ENCODE results near the gene ZNF266.
A peak's percentile ranks its signal among the peaks of the same experiment; 100 is the strongest.

Gene ZNF266

DNA sequence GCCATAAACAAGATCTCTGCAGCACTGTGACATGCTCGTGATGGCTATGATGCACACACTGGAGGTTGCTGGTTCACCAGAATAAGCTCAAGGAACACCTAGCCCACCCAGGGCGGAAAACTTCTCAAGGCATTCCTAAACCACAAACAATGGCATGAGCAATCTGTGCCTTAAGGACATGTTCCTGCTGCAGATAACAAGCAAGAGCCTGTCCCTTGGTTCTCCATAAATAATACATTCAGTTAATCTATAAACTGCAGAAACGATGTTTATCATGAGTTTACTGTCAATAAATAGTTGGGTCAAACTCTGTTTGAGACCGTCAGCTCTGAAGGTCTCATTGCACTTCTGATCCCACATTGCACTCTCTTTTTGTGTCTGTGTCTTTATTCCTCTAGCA is 18.6 kb upstream of the ZNF266 start:
- Histone ChIP-seq H3K36me3 (ENCODE audit: insufficient read depth, low read length) (no peaks in the 10 kb centered on the region), H2AFZ (ENCODE audit: low read length) (no peak overlapping the region), H3K4me3 (ENCODE audit: low read depth, low read length, poor library complexity, severe bottlenecking) (no peak overlapping the region), H3K9ac (ENCODE audit: low read length) (no peak overlapping the region), H4K20me1 (ENCODE audit: insufficient read depth, low read length) (no peaks in the 10 kb centered on the region), H3K9me3 (ENCODE audit: low read length) (peaks cover 14% of the 10 kb centered on the region; the same call in 1 of the 2 replicates), H3K4me2 (ENCODE audit: low read length) (no peak overlapping the region), H3F3A (ENCODE audit: insufficient read depth, low read length) (no peaks in the 10 kb centered on the region), H3K79me2 (ENCODE audit: insufficient read depth, low read length) (no peaks in the 10 kb centered on the region), H3K27me3 (ENCODE audit: insufficient read depth, low read length) (no peaks in the 10 kb centered on the region), H3K4me1 (ENCODE audit: insufficient read depth, low read length, severe bottlenecking) (no peaks in the 10 kb centered on the region), H3K9me2 (ENCODE audit: low read depth, low read length) (no peaks in the 10 kb centered on the region), H3K27ac (ENCODE audit: low read depth, low read length, poor library complexity, severe bottlenecking) (no peak overlapping the region)
- TF ChIP-seq EZH2 (IDR thresholded peaks at IDR 0.05; ENCODE audit: borderline replicate concordance, low read length): no peak
- TF ChIP-seq, protein P1, sequence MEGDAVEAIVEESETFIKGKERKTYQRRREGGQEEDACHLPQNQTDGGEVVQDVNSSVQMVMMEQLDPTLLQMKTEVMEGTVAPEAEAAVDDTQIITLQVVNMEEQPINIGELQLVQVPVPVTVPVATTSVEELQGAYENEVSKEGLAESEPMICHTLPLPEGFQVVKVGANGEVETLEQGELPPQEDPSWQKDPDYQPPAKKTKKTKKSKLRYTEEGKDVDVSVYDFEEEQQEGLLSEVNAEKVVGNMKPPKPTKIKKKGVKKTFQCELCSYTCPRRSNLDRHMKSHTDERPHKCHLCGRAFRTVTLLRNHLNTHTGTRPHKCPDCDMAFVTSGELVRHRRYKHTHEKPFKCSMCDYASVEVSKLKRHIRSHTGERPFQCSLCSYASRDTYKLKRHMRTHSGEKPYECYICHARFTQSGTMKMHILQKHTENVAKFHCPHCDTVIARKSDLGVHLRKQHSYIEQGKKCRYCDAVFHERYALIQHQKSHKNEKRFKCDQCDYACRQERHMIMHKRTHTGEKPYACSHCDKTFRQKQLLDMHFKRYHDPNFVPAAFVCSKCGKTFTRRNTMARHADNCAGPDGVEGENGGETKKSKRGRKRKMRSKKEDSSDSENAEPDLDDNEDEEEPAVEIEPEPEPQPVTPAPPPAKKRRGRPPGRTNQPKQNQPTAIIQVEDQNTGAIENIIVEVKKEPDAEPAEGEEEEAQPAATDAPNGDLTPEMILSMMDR (IDR thresholded peaks at IDR 0.05; ENCODE audit: low read length): no peak

DNA sequence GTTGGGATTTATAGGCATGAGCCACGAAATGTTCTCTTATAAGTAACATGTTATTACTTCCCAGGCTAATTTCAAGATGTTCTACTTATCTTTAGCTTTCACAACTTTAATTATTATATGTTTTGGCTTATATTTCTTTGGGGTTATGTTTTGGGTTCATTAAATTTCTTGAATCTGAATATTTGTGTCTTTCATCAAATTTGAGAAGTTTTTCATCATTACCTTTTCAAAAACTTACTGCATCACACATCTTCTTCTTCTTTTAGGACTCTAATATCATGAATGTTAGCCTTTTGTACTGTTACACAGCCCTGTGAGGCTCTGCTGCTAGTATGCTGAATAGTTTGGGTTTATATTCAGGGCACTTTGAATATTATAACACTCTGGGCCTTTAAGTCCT is 9.7 kb upstream of the ZNF266 start:
- Histone ChIP-seq H3K9me3 (ENCODE audit: low read length) (peaks cover 18% of the 10 kb centered on the region; the same call in 1 of the 2 replicates), H3K36me3 (ENCODE audit: insufficient read depth, low read length) (no peaks in the 10 kb centered on the region), H4K20me1 (ENCODE audit: insufficient read depth, low read length) (no peaks in the 10 kb centered on the region), H3K4me3 (ENCODE audit: low read depth, low read length, poor library complexity, severe bottlenecking) (no peak overlapping the region), H3K4me1 (ENCODE audit: insufficient read depth, low read length, severe bottlenecking) (no peaks in the 10 kb centered on the region), H3K4me2 (ENCODE audit: low read length) (no peak overlapping the region), H3K9ac (ENCODE audit: low read length) (no peak overlapping the region), H3K27me3 (ENCODE audit: insufficient read depth, low read length) (no peaks in the 10 kb centered on the region), H2AFZ (ENCODE audit: low read length) (no peak overlapping the region), H3K79me2 (ENCODE audit: insufficient read depth, low read length) (no peaks in the 10 kb centered on the region), H3F3A (ENCODE audit: insufficient read depth, low read length) (no peaks in the 10 kb centered on the region), H3K27ac (ENCODE audit: low read depth, low read length, poor library complexity, severe bottlenecking) (no peak overlapping the region), H3K9me2 (ENCODE audit: low read depth, low read length) (no peaks in the 10 kb centered on the region)
- TF ChIP-seq, protein P1 (IDR thresholded peaks at IDR 0.05; ENCODE audit: low read length): no peak
- TF ChIP-seq EZH2 (IDR thresholded peaks at IDR 0.05; ENCODE audit: borderline replicate concordance, low read length): no peak

- peak overlapping the region; percentile 79 for H3K4me2 ChIP-seq (ENCODE audit: low read length)
- H3K9ac ChIP-seq (ENCODE audit: low read length): no peak overlapping the region
- H3F3A ChIP-seq (ENCODE audit: insufficient read depth, low read length): no peaks in the 10 kb centered on the region
- peaks cover 22% of the 10 kb centered on the region for H3K4me1 ChIP-seq (ENCODE audit: insufficient read depth, low read length, severe bottlenecking)
- no peak overlapping the region for H3K27ac ChIP-seq (ENCODE audit: low read depth, low read length, poor library complexity, severe bottlenecking)
- no peak overlapping the region for H2AFZ ChIP-seq (ENCODE audit: low read length)
- peaks cover 13% of the 10 kb centered on the region for H3K79me2 ChIP-seq (ENCODE audit: insufficient read depth, low read length)
- H4K20me1 ChIP-seq (ENCODE audit: insufficient read depth, low read length): no peaks in the 10 kb centered on the region
- H3K27me3 ChIP-seq (ENCODE audit: insufficient read depth, low read length): no peaks in the 10 kb centered on the region
- H3K36me3 ChIP-seq (ENCODE audit: insufficient read depth, low read length): peaks cover 22% of the 10 kb centered on the region
- no peak for TF ChIP-seq EZH2 (IDR thresholded peaks at IDR 0.05; ENCODE audit: borderline replicate concordance, low read length)
- TF ChIP-seq, protein P1 (IDR thresholded peaks at IDR 0.05; ENCODE audit: low read length): no peak
- no peaks in the 10 kb centered on the region for H3K9me2 ChIP-seq (ENCODE audit: low read depth, low read length)
- no peaks in the 10 kb centered on the region for H3K9me3 ChIP-seq (ENCODE audit: low read length)
- H3K4me3 ChIP-seq (ENCODE audit: low read depth, low read length, poor library complexity, severe bottlenecking): peak overlapping the region; percentile 77
Observed at GRCh38 chr19:9436358-9436757, 985 bp upstream of the ZNF266 start.

Data from OCI-LY1 (cell line).